GM12878 (cell line): ENCODE data around the gene GUCY2D. TPM values are rescaled to one million over a fixed set of nuclear protein-coding genes. Genes with fewer than 3 reads are reported as not detected.

ENCODE experiments used
- ATAC-seq: fragments of 200-7000 bp; cut with Tn5 transposase; 3 replicates; pipeline ENCODE4 v1.9.1; 2020; ENCODE audit warnings: mild to moderate bottlenecking, moderate library complexity
- BruUV-seq: library from RNA; stranded (reverse); fragments of 400-500 nt; replicated peaks from 2 replicates; lab custom pipeline; 2021; lab: Mats Ljungman, UMichigan
- CTCF ChIA-PET: fragments of 300-600 bp; sonication (Branson Sonifier 250); formaldehyde crosslinking; extraction: SDS; loops from one replicate; lab custom pipeline; 2021; ENCODE audit warnings: inconsistent platforms; lab: Yijun Ruan, JAX
- POLR2A ChIA-PET: fragments of 350-600 bp; formaldehyde crosslinking; extraction: SDS; loops from one replicate; lab custom pipeline; 2021; ENCODE audit warnings: inconsistent platforms; lab: Charles Lee
- RAD21 ChIA-PET: fragments of 300-600 bp; sonication (Branson Sonifier 250); formaldehyde crosslinking; loops from one replicate; lab custom pipeline; 2023; ENCODE audit warnings: antibody characterized with exemption; ENCODE audit not compliant: unreplicated experiment; lab: Charles Lee
- SMC1A ChIA-PET: fragments of 300-600 bp; sonication (Branson Sonifier 250); formaldehyde crosslinking; loops from one replicate; lab custom pipeline; 2023; ENCODE audit not compliant: unreplicated experiment, uncharacterized antibody; lab: Charles Lee
- DNase-seq: peaks from one replicate; pipeline ENCODE4 v3.0.0-alpha.2; 2011; ENCODE audit warnings: low read depth, low spot score
- FAIRE-seq: peaks from 3 replicates; lab custom pipeline; 2011; peaks lifted over from hg19 to GRCh38; lab: Jason Lieb, UNC
- H2AFZ ChIP-seq: 2 replicates; pipeline ENCODE4 v1.6.0; 2011; ENCODE audit warnings: low read depth, low read length, control low read depth; ENCODE audit not compliant: control insufficient read depth
- H3K27ac ChIP-seq: 2 replicates; pipeline ENCODE4 v1.5.1; 2011; ENCODE audit warnings: control low read depth; ENCODE audit not compliant: control insufficient read depth, insufficient read depth
- H3K27me3 ChIP-seq, 2 experiments: replicated peaks in 1 of 2; 2 replicates each; pipeline versions ENCODE4 v1.6.0 to v1.6.1; 2011; ENCODE audit warnings: low read length in 1 of 2; ENCODE audit not compliant: control insufficient read depth in 2 of 2, insufficient read depth in 2 of 2
- H3K36me3 ChIP-seq, 2 experiments: 2 replicates each; pipeline ENCODE4 v1.5.1; 2011; ENCODE audit warnings: low read length in 1 of 2; ENCODE audit not compliant: control insufficient read depth in 2 of 2, insufficient read depth in 2 of 2
- H3K4me1 ChIP-seq: 2 replicates; pipeline ENCODE4 v1.6.1; 2011; ENCODE audit warnings: mild to moderate bottlenecking, low read length, moderate library complexity, mixed read lengths; ENCODE audit not compliant: control insufficient read depth, insufficient read depth
- H3K4me2 ChIP-seq: 2 replicates; pipeline ENCODE4 v1.6.0; 2011; ENCODE audit warnings: control low read depth; ENCODE audit not compliant: control insufficient read depth, insufficient read depth
- H3K4me3 ChIP-seq: fragments of 200-600 bp; sonication (generic); 2 replicates; pipeline ENCODE4 v1.5.1; 2016
- H3K79me2 ChIP-seq: 2 replicates; pipeline ENCODE4 v1.6.0; 2011; ENCODE audit warnings: low read length; ENCODE audit not compliant: control insufficient read depth, insufficient read depth
- H3K9ac ChIP-seq: 2 replicates; pipeline ENCODE4 v1.8.0; 2011; ENCODE audit warnings: low read length, control low read depth, mixed read lengths; ENCODE audit not compliant: control insufficient read depth, insufficient read depth
- H3K9me3 ChIP-seq: replicated peaks from 3 replicates; pipeline ENCODE4 v1.5.1; 2011; ENCODE audit warnings: mild to moderate bottlenecking, low read length; ENCODE audit not compliant: control insufficient read depth, insufficient read depth
- H4K20me1 ChIP-seq: 2 replicates; pipeline ENCODE4 v1.6.0; 2011; ENCODE audit not compliant: control insufficient read depth, insufficient read depth
- EED ChIP-seq: sonication (generic); IDR thresholded peaks from 2 replicates; pipeline ENCODE4 v1.6.1; 2016; ENCODE audit warnings: antibody characterized with exemption, low read depth
- EP300 ChIP-seq, 2 experiments: fragments of 150-350 bp in 1 of 2; IDR thresholded peaks; 2 replicates each; pipeline ENCODE4 v1.6.1; 2011 to 2012; ENCODE audit warnings: low read depth in 2 of 2, low read length in 2 of 2, borderline replicate concordance in 1 of 2, improper control_type of control experiment in 1 of 2, inconsistent platforms in 1 of 2; ENCODE audit not compliant: control insufficient read depth in 1 of 2
- NBN ChIP-seq: fragments of 450-650 bp; IDR thresholded peaks from 2 replicates; pipeline ENCODE4 v1.6.1; 2016
- WGBS: methylation state at CpG from one replicate; pipeline ENCODE4 v1.1.6; 2016; ENCODE audit warnings: low lambda C conversion rate; ENCODE audit not compliant: insufficient replicate concordance, insufficient coverage; ENCODE audit errors: missing lambda C conversion rate; 5-methylcytosine and 5-hydroxymethylcytosine counted together
- in situ Hi-C: fragments of 300-500 bp; cut with MboI; formaldehyde crosslinking; loops from 9 replicates; pipeline ENCODE4 v1.14.3; 2018; ENCODE audit warnings: mixed read lengths
- intact Hi-C: fragments of 100-400 bp; cut with micrococcal nuclease; formaldehyde crosslinking; loops from one replicate; pipeline ENCODE4 v1.14.2; 2022; ENCODE audit not compliant: unreplicated experiment
- polyA plus RNA-seq, 11 experiments: library from polyadenylated mRNA; depleted of rRNA in 4 of 11; unstranded in 6 of 11; stranded (reverse) in 5 of 11; fragments of >200 nt; fragmentation: Nextera tagmentation in 4 of 11; fragmentation: Illumina TruSeq in 1 of 11; extraction: Ambion mirVana in 4 of 11; extraction: Trizol in 1 of 11; gene quantifications; 1 replicate in 1 of 11; 2 replicates in 10 of 11; pipeline versions ENCODE4 v1.2.1 to v1.2.3, GENCODE V29; 2011 to 2016; ENCODE audit warnings: inconsistent platforms in 2 of 11, missing spikeins in 2 of 11, low read depth in 1 of 11
- total RNA-seq, 4 experiments: library from RNA; depleted of rRNA in 3 of 4; stranded (reverse); fragments of >200 nt in 3 of 4; fragmentation: Illumina TruSeq in 1 of 4; extraction: Trizol in 1 of 4; gene quantifications; 2 replicates each; pipeline versions ENCODE4 v1.2.1 to v1.2.3, GENCODE V29; 2013 to 2021
- TF ChIP-seq, protein P1 (sequence below), 3 experiments: IDR thresholded peaks in 2 of 3; conservative IDR thresholded peaks in 1 of 3; 2 replicates each; pipeline ENCODE4 v1.5.1; 2011; ENCODE audit warnings: low read depth in 3 of 3, low read length in 3 of 3, mild to moderate bottlenecking in 3 of 3, control low read depth in 2 of 3, moderate library complexity in 2 of 3, inconsistent platforms in 1 of 3, mixed read lengths in 1 of 3; ENCODE audit not compliant: control insufficient read depth in 2 of 3, insufficient read depth in 1 of 3; ENCODE audit errors: extremely low read depth in 1 of 3

GUCY2D gene
- total and polyA plus RNA-seq, 10 of the 15 experiments (the other 5 are each of a cell fraction or from before 2014, with no cell fraction given): not detected

DNA sequence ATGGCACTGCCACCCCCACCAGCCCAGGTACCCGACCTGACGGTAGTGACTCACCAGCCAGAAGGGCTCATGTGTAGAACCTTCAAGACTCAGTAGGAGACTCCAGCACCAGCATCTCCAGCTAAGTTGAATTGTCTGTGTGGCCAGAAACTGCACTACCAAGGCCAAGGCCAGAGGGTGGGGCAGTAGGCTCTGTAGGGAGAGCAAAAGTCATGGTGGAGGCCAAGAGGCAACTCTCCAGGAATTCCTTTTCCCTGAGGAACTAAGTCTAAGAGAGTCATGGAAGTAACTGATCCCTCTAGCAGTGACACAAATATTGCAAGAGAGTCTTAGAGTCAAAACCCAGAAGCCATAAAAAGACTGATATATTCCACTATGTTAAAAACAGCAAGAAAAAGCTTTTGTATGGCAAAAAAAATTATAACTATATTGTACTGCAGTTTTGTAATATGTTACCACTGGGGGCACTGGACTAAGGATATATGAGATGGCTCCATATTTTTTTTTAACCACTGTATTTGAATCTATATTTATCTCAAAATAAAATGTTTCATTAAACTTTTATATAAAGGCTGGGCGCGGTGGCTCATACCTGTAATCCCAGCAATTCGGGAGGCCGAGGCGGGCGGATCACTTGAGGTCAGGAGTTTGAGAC, 30.2 kb upstream of the GUCY2D start:
- Histone ChIP-seq H3K27ac (no peak overlapping the region), H3K4me1 (no peaks in the 10 kb centered on the region), H3K9ac (no peak overlapping the region), H3K79me2 (no peaks in the 10 kb centered on the region), H2AFZ (no peak overlapping the region), H3K27me3 (no peaks in the 10 kb centered on the region), H4K20me1 (no peaks in the 10 kb centered on the region), H3K4me3 (no peak overlapping the region), H3K4me2 (no peak overlapping the region), H3K9me3 (peaks cover 7% of the 10 kb centered on the region), H3K36me3 (no peaks in the 10 kb centered on the region)
- ChIA-PET RAD21 (interaction anchor here (0.6 kb wide), 1 partner anchor 60 kb away, joined by 3 read pairs; no protein-coding TSS in a partner anchor), POLR2A (interaction anchor here (0.6 kb wide), 3 partner anchors 45 to 292 kb away, joined by 3 to 4 read pairs (median 3); no protein-coding TSS in a partner anchor), SMC1A (interaction anchor here (0.8 to 1.4 kb wide), 2 partner anchors 10 to 28 kb away, joined by 4 read pairs; no protein-coding TSS in a partner anchor), CTCF (interaction anchor here (0.7 to 1.4 kb wide), 5 partner anchors 8 to 32 kb away, joined by 3 to 8 read pairs (median 3); no protein-coding TSS in a partner anchor)
- ATAC-seq (no peak), FAIRE-seq (no peak), DNase-seq (no peak)
- intact Hi-C loops (no loop called here), in situ Hi-C loops (no loop called here)
- no TSS peak for BruUV-seq
- no peak for TF ChIP-seq EP300 (IDR thresholded peaks at IDR 0.05; ENCODE audit: borderline replicate concordance in 1 of 2, control insufficient read depth in 1 of 2, low read depth in 2 of 2, low read length in 2 of 2)
- no peak for TF ChIP-seq NBN
- TF ChIP-seq EED: no peak
- TF ChIP-seq, protein P1, sequence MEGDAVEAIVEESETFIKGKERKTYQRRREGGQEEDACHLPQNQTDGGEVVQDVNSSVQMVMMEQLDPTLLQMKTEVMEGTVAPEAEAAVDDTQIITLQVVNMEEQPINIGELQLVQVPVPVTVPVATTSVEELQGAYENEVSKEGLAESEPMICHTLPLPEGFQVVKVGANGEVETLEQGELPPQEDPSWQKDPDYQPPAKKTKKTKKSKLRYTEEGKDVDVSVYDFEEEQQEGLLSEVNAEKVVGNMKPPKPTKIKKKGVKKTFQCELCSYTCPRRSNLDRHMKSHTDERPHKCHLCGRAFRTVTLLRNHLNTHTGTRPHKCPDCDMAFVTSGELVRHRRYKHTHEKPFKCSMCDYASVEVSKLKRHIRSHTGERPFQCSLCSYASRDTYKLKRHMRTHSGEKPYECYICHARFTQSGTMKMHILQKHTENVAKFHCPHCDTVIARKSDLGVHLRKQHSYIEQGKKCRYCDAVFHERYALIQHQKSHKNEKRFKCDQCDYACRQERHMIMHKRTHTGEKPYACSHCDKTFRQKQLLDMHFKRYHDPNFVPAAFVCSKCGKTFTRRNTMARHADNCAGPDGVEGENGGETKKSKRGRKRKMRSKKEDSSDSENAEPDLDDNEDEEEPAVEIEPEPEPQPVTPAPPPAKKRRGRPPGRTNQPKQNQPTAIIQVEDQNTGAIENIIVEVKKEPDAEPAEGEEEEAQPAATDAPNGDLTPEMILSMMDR (IDR thresholded peaks at IDR 0.05 in 2 of 3, conservative IDR thresholded peaks at IDR 0.05 in 1 of 3; ENCODE audit: control insufficient read depth in 2 of 3, extremely low read depth in 1 of 3, insufficient read depth in 1 of 3, low read depth in 3 of 3, low read length in 3 of 3): no peak
- WGBS: 58% methylated on average over 8 of the region's 8 CpGs
